Right ventricle myocardium superior (tissue), 1 donor: ENCODE results near the gene RIC3. TPM values are rescaled to one million over a fixed set of nuclear protein-coding genes. Genes with fewer than 3 reads are reported as not detected.
"Not testable (repeated sequence)": the region's sequence is repeated elsewhere in the genome, so short reads cannot be mapped to it uniquely, and the experiment has no call there.

Experiments used
- ATAC-seq: fragments of 200-7000 bp; cut with Tn5 transposase; one replicate; pipeline ENCODE4 v1.9.1; 2020; ENCODE audit warnings: mild to moderate bottlenecking; ENCODE audit not compliant: poor library complexity
- DNase-seq: peaks from one replicate; pipeline ENCODE4 v3.0.0-alpha.2; 2020
- intact Hi-C: fragments of 100-400 bp; cut with DNase I; formaldehyde crosslinking; loops from one replicate; pipeline ENCODE4 v1.11.2; 2022
- total RNA-seq: library from RNA; stranded (reverse); fragmentation: NEBNext Ultra II Directional; extraction: Animal tissue kit (Norgen Biotek cat#: 25700); gene quantifications from one replicate; pipeline ENCODE4 v1.2.1, GENCODE V29; 2021
- donor health status: DM: no; HTN: yes; CAD: no; lungs with severe emphysema.

RIC3 gene
- total RNA-seq, 1 donor from 2014 or later, result 11.1 TPM

DNA sequence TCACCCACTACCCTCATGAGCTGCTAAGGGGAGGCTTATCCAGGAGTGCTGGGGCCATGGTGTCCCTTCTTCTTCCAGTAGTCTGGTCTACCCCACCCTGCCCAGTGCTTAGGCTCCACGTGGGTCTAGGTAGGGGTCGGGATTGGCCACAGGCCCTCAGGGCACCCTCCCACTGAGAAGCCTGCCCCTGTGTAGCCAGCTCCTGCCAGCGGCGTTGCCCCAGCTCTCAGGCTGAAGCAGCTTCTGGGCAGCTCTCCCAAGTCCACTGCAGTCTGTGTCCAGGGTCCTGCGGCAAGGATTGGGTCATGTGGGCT lies 24.0 kb upstream of the RIC3 start:
- ATAC-seq (peak; percentile 22), DNase-seq (no peak)
- intact Hi-C loops, result no loop called here

DNA sequence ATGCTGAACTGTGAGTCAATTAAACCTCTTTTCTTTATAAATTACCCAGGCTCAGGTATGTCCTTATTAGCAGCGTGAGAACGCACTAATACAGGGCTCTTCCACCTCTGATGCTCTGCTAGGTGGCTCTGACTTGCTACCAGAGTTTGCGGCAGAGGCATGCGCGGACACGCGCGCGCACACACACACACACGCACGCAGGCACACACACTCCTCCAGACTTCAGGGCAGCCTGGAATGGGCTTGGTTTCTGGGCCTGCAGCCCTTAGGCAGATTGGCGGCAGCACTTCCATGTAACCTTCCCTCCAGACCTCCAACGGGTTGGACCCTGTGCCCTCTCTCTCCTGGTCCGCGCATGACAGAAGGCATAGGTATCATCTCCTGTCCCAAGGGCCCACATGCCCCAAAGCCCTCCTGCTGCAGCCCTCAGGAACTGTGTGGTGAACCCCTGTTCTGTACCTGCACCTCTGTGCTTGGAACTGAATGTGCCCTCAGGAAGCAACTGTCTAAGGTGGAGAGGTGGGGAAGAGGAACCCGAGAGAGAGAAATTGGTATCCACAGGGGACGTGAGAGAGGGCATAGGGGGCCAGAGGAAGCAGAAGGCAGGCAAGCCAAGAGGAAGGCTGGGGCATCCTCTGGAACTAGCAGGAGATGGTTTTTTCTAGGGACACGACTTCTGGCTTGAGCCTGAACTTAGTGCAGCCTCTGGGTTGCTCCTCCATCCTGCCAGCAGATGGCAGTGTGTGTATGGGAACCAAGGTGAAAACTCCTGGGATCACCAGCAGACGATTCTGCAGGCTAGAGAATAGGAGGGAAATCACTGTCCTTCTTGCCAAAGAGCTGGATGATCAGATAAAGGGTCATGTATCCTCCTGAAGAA lies 23.4 kb upstream of the RIC3 start:
- intact Hi-C loops, result no loop called here
- ATAC-seq, result peak; percentile 86
- peak; percentile 68 for DNase-seq

DNA sequence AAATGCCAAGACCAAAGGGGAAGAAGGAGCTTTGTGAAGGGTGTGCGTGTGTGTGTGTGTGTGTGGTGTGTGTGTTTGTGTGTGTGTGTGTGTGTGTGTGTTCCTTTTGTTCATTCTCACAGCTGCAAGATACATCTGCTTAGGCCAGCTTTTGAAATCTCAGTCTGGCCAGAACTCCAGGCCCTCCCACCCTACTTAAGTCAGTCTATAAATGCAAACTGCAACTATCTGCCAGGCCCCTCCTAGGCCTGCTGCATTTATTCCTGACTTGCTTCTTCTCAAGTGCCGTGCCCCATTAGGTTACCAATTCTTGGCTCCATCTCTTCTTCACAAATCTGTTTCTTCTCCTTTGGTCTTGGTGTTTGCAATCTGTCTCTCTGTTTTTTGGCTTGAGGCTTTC lies 21.6 kb upstream of the RIC3 start:
- intact Hi-C loops, result no loop called here
- DNase-seq (no peak), ATAC-seq (no peak)

GRCh38 chr11:8186429-8186828 lies 17.6 kb upstream of the RIC3 start:
- intact Hi-C loops, result no loop called here
- DNase-seq (no peak), ATAC-seq (no peak)

DNA sequence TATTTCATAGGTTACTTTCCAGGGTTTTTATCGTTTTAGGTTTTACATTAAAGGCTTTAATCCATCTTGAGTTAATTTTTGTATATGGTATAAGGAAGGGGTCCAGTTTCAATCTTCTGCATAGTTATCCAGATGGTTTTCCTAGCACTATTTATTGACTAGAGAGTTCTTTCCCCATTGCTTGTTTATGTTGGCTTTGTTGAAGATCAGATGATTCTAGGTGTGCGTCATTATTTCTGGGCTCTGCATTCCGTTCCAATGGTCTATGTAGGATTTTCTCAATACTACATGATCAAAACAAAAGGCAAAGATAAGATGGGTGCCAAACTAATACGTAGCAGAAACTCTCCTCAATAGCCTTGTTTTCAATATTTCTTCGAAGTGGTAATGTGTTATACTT lies 14.3 kb upstream of the RIC3 start:
- intact Hi-C loops, result no loop called here
- ATAC-seq, result no peak
- DNase-seq, result no peak

- DNase-seq (no peak), ATAC-seq (no peak)
- intact Hi-C loops, result no loop called here
Measured at GRCh38 chr11:8180469-8180868, 11.6 kb upstream of the RIC3 start.

DNA sequence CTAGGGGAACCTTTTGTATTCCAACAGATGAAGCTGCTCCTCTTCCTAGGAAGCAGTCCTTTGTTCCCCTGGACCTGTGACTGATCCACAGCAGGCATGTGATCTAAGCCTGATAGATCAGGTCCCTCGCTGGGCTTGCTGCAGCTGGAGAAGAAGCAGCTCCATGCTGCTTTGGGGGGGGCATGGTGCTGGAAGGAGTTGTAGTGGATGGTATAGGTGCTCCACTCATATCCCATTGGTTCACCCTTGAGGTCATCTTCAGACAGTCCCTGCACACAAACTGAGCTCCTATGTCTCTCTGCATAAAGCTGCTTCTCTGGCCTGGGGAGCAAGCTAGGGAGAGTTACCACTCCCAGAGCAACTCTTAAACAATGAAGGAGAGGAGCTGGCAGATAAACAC lies 9.5 kb upstream of the RIC3 start:
- intact Hi-C loops, result no loop called here
- no peak for DNase-seq
- ATAC-seq, result no peak

- DNase-seq, result no peak
- ATAC-seq, result no peak
- intact Hi-C loops, result no loop called here
Measured at GRCh38 chr11:8177136-8177535, 8.3 kb upstream of the RIC3 start.

DNA sequence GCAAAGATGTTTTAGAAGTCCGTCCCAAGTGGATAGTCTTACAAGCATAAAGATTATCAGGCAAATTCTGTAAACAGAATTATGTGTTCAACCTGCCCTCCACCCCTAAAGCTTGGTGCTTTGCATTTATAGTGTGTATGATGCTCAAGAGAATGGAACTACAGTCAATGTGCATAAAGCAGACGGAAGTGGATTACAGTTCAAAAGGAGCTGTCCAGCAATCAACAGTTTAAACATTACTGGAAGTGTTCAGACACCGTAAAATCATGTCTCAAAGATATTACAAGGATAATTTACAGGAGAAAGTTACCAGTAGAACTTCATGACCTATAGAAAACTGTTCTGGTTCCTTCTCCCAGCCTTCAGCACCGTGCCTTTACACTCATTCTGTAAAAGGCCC lies 1.0 kb downstream of the RIC3 start:
- intact Hi-C loops, result no loop called here
- no peak for ATAC-seq

DNA sequence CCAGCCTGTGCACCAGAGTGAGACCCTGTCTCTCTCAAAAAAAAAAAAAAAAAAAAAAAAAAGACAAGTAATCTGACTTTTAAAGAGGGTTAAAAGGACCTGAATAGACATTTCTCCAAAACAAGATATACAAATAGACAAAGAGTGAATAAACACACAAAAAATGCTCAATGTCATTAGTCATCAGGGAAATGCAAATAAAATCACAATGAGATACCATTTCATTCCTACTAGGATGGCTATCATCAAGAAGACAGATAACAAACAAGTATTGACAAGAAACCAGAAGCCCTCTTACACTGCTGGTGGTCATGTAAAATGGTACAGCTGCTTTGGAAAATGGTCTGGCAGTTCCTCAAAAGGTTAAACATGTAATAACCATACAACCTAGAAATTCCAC lies 4.1 kb downstream of the RIC3 start:
- intact Hi-C loops, result no loop called here
- DNase-seq (no peak), ATAC-seq (no peak)

More for the DNA sequence above, 1.0 kb downstream of the RIC3 start:
- DNase-seq, result no peak

DNA sequence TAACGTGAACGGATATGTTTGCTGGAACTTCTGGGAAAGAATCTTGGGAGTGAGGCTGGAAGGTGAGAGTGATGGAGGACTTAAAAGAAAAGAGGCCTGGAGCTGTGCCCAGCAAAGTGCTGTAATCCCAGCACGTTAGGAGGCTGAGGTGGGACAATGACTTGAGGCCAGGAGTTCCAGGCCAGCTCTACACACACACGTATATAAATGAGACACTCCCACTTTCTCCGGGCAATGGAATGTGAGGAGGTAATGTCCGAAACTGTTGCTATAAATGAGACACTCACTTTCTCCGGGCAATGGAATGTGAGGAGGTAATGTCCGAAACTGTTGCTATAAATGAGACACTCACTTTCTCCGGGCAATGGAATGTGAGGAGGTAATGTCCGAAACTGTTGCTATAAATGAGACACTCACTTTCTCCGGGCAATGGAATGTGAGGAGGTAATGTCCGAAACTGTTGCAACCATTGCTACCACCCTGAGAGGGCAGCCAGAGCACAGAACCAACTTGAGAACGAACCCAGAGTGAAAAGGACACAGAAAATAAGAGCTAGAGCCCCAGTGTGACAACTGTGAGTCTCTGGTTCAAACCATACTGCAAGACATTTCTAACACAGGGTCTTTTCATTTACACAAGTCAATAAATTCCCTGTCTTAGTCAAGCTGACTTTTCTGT lies 7.1 kb downstream of the RIC3 start:
- intact Hi-C loops, DNase-seq, ATAC-seq: not testable (repeated sequence)

DNA sequence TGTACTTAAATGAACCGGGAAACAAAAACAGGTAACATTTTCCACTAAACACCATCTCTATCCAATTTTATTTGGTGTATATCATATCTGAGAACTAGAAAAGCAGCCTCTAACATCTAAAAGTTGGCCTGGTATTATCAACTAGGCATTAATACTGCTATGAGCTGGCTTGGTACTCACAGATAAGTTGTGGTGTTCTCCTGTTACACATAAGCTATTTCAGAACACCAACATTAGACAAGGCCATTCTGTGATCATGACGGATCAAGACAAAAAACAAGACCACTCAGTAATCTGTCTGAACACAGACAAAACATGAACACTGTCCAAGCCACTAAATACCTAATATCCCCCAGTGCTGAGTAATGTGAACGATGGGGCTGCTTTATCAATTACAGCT lies 11.9 kb downstream of the RIC3 start:
- intact Hi-C loops, result no loop called here
- DNase-seq (no peak), ATAC-seq (peak; percentile 76)

- DNase-seq (no peak), ATAC-seq (no peak)
- intact Hi-C loops, result no loop called here
Measured at GRCh38 chr11:8149726-8150125, 19.1 kb downstream of the RIC3 start.

- intact Hi-C loops, result no loop called here
- ATAC-seq (no peak), DNase-seq (no peak)
Measured at GRCh38 chr11:8138526-8138925, 30.3 kb downstream of the RIC3 start.

- no peak for DNase-seq
- no peak for ATAC-seq
- intact Hi-C loops, result no loop called here
Measured at GRCh38 chr11:8127447-8127846, 41.4 kb downstream of the RIC3 start.

DNA sequence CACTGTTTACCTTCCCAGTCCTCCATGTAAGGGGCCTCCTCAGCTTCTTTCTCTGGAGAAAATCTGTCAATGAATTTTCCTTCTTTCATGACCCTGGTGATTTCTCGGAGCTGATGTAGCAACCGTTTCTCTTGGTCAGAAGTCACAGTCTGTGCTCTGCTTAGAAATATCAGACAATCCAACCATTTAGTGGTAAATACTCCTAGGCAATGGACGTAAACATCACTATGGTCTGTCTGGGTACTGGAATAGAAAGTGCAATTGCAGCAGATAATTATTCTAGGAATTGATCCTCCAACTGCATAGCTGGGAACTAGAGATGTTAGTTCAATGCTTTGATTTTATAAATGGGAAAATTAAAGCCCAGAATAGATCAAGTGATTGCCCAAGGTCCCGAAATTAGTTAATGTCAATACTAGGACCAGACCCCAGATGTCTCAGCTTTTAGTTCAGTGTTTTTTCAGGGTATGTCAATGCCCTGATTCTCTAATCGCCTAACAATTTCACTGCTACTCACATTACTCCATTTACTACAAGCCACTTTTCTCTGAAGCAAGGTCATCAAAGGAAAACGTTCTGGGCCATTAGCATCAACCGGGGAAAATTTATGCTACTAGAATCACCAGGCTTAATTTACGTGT lies 42.1 kb downstream of the RIC3 start:
- no peak for ATAC-seq
- DNase-seq, result no peak
- intact Hi-C loops, result no loop called here

DNA sequence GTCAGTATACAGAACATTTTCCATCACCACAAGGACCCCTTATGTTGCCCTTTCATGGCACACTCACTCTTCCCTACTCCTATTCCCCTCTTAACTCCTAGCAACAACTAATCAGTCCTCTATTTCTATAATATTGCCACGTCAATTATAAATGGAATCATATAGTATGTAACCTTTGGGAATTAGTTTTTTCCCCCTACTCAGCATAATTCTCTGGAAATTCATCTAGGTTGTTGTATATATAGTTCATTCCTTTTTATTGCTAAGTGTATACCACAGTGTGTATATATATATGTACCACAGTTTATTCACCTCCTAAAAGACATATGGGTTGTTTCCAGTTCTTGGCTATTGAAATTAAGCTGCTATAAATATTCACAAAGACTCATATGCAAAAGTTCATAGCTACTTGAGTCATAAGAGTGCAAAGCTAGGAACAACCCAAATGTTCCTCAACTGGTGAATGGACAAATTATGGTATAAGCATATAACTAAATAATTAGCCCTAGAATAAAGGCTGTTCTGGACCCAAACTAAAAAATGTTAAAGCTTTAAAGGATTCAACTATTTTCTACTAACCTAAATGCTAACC lies 46.6 kb downstream of the RIC3 start:
- intact Hi-C loops, result no loop called here

GRCh38 chr11:8111636-8112035 lies 57.2 kb downstream of the RIC3 start:
- intact Hi-C loops, result no loop called here
- DNase-seq (no peak), ATAC-seq (no peak)

More for the DNA sequence above, 46.6 kb downstream of the RIC3 start:
- ATAC-seq, result no peak
- no peak for DNase-seq

DNA sequence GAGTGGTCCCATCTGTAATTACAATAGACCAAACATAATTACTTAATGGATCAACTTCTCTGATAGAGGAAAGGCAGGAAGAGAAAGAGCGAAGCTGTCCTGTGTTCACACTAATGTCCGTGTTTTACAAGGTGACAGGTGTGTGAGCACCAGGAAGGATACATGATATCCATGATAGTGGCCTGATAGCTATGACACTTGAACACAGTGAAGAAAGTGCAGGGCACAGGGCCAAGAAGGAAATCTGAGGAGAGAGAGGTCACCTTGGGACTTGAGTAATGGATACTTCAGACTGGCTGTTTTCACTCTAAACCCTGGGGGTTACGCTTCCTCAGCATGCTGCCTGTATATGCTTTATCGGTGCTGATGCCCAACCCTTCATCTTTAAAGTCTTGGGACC lies 58.4 kb downstream of the RIC3 start:
- ATAC-seq (no peak), DNase-seq (no peak)
- intact Hi-C loops, result no loop called here

DNA sequence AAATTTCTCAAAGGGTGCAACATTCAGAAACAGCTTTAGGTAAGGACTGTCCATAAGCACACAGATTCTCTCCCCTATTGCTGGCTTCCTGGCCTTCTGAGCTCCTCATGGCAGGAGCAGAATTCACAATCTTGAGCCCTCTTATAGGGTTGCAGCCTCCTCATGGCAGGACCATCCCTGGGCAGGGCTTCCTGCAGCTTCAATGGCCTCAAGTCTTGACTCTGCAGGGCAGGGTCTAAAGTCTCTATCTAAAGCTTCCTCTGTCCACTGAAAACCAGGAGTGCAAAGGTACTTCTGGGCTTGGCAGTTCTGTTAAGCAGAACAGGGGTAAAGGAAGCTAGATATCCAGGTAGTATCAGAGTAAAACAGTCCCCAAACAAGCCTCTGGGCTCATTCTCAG lies 59.1 kb downstream of the RIC3 start:
- intact Hi-C loops, result no loop called here
- ATAC-seq (no peak), DNase-seq (no peak)
